ENCODE data around the gene TIMM17B.

GRCh38 chrX:48890296-48890925 is 7.2 kb downstream of the TIMM17B start:
- TF ChIP-seq POLR2A (IDR thresholded peaks at IDR 0.05): no peak
- TF ChIP-seq CTCF (IDR thresholded peaks at IDR 0.05): no peak
